GM19328 (cell line): ENCODE measurements around the gene EFHC1.

Experiments
- ATAC-seq: cut with Tn5 transposase; IDR thresholded peaks from one replicate; pipeline ENCODE4 v1.9.1; 2021; ENCODE audit warnings: mild to moderate bottlenecking, moderate library complexity; ENCODE audit not compliant: unreplicated experiment

Gene EFHC1

GRCh38 chr6:52500238-52501129 is 80.3 kb downstream of the EFHC1 start:
- no peak for ATAC-seq

GRCh38 chr6:52502306-52503029 is 82.3 kb downstream of the EFHC1 start:
- no peak for ATAC-seq

- no peak for ATAC-seq
Measured at GRCh38 chr6:52503323-52503747, 83.2 kb downstream of the EFHC1 start.

- ATAC-seq: no peak
Measured at GRCh38 chr6:52503851-52504781, 84.0 kb downstream of the EFHC1 start.

- no peak for ATAC-seq
Measured at GRCh38 chr6:52504782-52505136, 84.6 kb downstream of the EFHC1 start.

GRCh38 chr6:52505726-52506409 is 85.7 kb downstream of the EFHC1 start:
- ATAC-seq: no peak

- no peak for ATAC-seq
Measured at GRCh38 chr6:52506476-52506875, 86.3 kb downstream of the EFHC1 start.

- ATAC-seq: no peak
Measured at GRCh38 chr6:52507557-52508260, 87.6 kb downstream of the EFHC1 start.

- no peak for ATAC-seq
Measured at GRCh38 chr6:52508261-52508739, 88.2 kb downstream of the EFHC1 start.

GRCh38 chr6:52509281-52510212 is 89.4 kb downstream of the EFHC1 start:
- ATAC-seq: no peak

- ATAC-seq: no peak
Measured at GRCh38 chr6:52510213-52510562, 90.0 kb downstream of the EFHC1 start.

GRCh38 chr6:52511163-52511562 is 91.0 kb downstream of the EFHC1 start:
- ATAC-seq: no peak

GRCh38 chr6:52511572-52512151 is 91.5 kb downstream of the EFHC1 start:
- ATAC-seq: no peak

GRCh38 chr6:52512199-52512598 is 92.1 kb downstream of the EFHC1 start:
- no peak for ATAC-seq

GRCh38 chr6:52513464-52513863 is 93.3 kb downstream of the EFHC1 start:
- no peak for ATAC-seq

- no peak for ATAC-seq
Measured at GRCh38 chr6:52513896-52514295, 93.8 kb downstream of the EFHC1 start.

GRCh38 chr6:52514514-52514913 is 94.4 kb downstream of the EFHC1 start:
- ATAC-seq: no peak

- no peak for ATAC-seq
Measured at GRCh38 chr6:52515219-52515960, 95.2 kb downstream of the EFHC1 start.
